A172 (cell line): Measurements from ENCODE around the gene DNM2. TPM values are rescaled to one million over a fixed set of nuclear protein-coding genes. Genes with fewer than 3 reads are reported as not detected.

Experiments used
- DNase-seq: peaks from one replicate; pipeline ENCODE4 v3.0.0-alpha.2; 2015; ENCODE audit warnings: low spot score
- total RNA-seq: library from RNA; depleted of rRNA; stranded (reverse); fragments of >200 nt; shearing (Covaris generic); gene quantifications from 2 replicates; pipeline ENCODE4 v1.2.3, GENCODE V29; 2014

Gene DNM2
- total RNA-seq, 1 experiment from 2014 or later: 56.0 TPM

- no peak for DNase-seq
Observed at GRCh38 chr19:10776900-10777650, 59.2 kb downstream of the DNM2 start.

- DNase-seq: peak; percentile 87
Observed at GRCh38 chr19:10780368-10780767, 62.5 kb downstream of the DNM2 start.

- DNase-seq: no peak
Observed at GRCh38 chr19:10782795-10783194, 64.9 kb downstream of the DNM2 start.

GRCh38 chr19:10784257-10784656 is 66.4 kb downstream of the DNM2 start:
- no peak for DNase-seq

- DNase-seq: no peak
Observed at GRCh38 chr19:10788146-10788545, 70.3 kb downstream of the DNM2 start.

- DNase-seq: no peak
Observed at GRCh38 chr19:10789866-10790265, 72.0 kb downstream of the DNM2 start.

GRCh38 chr19:10796653-10797052 is 78.8 kb downstream of the DNM2 start:
- DNase-seq: no peak

GRCh38 chr19:10797078-10797477 is 79.2 kb downstream of the DNM2 start:
- DNase-seq: no peak

- DNase-seq: no peak
Observed at GRCh38 chr19:10797541-10798256, 79.8 kb downstream of the DNM2 start.

- no peak for DNase-seq
Observed at GRCh38 chr19:10800488-10800887, 82.6 kb downstream of the DNM2 start.

GRCh38 chr19:10802479-10802878 is 84.6 kb downstream of the DNM2 start:
- DNase-seq: no peak

- DNase-seq: no peak
Observed at GRCh38 chr19:10803252-10803651, 85.4 kb downstream of the DNM2 start.

- no peak for DNase-seq
Observed at GRCh38 chr19:10805065-10805757, 87.3 kb downstream of the DNM2 start.

- DNase-seq: no peak
Observed at GRCh38 chr19:10805758-10806247, 87.9 kb downstream of the DNM2 start.

GRCh38 chr19:10808937-10809649 is 91.2 kb downstream of the DNM2 start:
- peak; percentile 79 for DNase-seq

- no peak for DNase-seq
Observed at GRCh38 chr19:10809651-10810285, 91.9 kb downstream of the DNM2 start.

GRCh38 chr19:10811391-10812111 is 93.7 kb downstream of the DNM2 start:
- no peak for DNase-seq

GRCh38 chr19:10812196-10812595 is 94.3 kb downstream of the DNM2 start:
- peak; percentile 30 for DNase-seq

GRCh38 chr19:10812902-10813404 is 95.1 kb downstream of the DNM2 start:
- peak; percentile 93 for DNase-seq

- no peak for DNase-seq
Observed at GRCh38 chr19:10815007-10815536, 97.2 kb downstream of the DNM2 start.
